ENCODE data around the gene PGGT1B.
"Not testable (repeated sequence)": the region's sequence is repeated elsewhere in the genome, so short reads cannot be mapped to it uniquely, and the experiment has no call there.

The PGGT1B gene

GRCh38 chr5:115260248-115260647 is 2.4 kb downstream of the PGGT1B start:
- DNase-seq (ENCODE audit: low read depth): no peak

DNA sequence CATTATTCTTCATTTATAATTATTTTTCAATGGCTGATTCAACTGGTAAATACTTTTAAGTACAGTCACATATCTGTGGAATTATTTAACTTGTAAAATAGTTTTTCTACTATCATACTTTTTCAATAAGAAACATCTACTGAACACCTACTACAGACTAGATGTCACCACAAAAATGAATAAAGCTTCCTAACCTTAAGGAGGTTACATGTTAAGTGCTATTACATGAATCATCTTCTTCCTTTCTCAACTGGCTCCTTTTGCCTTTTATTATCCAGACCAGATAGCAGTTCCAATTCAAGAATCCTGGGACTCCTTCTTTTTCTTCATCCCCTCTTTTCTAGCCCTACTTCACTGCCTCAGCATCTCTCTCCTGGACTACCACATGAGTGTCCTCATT is 4.7 kb downstream of the PGGT1B start:
- no peak for DNase-seq (ENCODE audit: low read depth)

DNA sequence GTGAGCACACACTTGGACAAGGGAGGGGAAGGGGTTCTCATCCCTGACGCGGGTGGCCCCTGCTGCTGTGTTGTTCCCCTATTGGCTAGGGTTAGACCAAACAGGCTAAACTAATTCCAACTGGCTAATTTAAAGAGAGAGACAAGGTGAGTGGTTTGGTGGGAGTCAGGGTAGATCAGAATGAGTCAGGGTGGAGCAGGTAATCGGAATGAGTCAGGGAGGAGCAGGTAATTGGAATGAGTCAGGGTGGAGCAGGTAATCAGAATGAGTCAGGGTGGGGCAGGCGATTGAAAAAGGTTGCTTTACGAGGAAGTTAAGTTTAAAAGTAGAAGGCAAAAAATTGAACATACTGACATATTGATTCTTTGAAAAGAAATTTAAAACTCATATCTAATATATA is 13.3 kb downstream of the PGGT1B start:
- DNase-seq (ENCODE audit: low read depth): not testable (repeated sequence)

DNA sequence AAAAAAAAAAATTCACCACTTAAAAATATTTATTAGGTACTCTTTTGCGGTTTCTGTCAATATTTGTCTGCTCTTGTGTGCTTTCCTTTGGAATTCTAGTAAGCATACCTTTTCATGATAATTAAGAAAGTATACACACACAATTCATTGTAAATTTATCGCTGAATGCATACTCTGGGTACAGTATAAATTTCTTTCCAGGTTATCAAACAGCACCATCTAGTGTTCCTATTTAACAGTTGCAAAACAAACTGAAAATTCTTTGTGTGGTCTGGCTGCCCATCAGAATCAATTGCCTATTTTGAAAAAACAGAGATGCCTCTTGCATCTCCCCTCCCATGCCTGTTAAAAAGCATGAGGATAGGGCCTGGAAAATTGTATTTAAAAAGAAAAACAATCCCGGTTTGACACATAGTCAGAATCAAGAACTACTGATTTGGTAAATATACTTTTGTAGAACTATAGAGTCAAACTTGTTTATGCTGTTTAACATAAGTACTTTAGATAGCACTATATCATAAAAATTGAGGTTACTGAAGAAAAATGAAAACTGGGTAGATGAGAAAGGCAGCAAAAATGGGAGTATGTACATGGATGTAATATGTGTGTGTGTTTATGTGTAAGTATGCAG is 16.2 kb downstream of the PGGT1B start:
- no peak for DNase-seq (ENCODE audit: low read depth)

DNA sequence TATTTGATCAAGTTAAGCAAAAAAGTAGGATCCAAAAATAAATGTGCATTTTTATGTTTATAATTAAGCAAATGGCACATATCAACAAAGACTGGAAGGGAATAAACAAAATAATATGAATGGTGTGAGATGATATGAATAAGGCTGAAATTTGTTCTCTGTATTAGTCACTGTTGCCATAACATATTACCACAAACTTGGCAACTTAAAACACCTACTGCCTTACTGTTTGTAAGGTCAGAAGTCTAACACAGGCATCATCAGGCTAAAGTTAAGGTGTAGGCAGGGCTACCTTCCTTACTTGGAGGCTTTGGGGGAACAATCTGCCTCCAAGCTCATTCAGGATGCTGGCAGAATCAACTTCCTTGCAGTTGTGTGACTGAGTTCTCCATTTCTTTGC is 19.3 kb downstream of the PGGT1B start:
- DNase-seq (ENCODE audit: low read depth): no peak

DNA sequence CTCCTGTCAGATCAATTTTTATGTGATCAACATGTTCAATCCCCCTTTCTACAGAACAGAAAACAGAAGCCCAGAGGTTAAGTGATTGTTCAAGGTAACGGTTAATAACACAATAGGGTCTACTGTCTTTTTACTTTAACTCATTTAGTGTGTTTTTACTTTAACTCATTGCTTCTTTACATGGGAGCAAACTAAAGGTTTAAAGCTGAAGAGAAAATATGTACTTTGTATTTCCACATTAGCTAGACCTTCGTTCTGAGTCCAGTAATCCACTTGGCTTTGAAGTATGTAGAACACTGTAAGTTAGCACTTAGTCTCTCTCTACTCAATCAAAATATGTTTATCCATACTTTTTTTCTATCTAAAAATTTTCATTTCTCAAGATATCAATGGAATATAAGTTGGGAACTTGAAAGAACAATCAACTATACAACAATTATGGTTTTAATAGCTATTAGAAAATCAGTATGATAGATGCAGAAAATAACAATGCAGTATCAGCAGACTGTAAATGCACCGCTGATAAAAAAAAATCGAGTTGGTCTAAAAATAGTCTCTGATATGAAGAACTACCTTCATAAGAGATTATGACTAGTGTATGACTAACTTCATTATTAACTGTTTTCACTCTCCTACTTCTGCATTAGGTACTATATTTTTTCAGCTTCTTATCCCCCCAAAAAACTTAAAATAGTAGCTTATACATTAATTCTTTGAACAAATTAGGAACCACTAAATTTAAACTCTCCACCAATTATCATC is 20.6 kb downstream of the PGGT1B start:
- DNase-seq (ENCODE audit: low read depth): no peak

- no peak for DNase-seq (ENCODE audit: low read depth)
These were observed 25.6 kb downstream of the PGGT1B start for GRCh38 chr5:115237066-115237465.

DNA sequence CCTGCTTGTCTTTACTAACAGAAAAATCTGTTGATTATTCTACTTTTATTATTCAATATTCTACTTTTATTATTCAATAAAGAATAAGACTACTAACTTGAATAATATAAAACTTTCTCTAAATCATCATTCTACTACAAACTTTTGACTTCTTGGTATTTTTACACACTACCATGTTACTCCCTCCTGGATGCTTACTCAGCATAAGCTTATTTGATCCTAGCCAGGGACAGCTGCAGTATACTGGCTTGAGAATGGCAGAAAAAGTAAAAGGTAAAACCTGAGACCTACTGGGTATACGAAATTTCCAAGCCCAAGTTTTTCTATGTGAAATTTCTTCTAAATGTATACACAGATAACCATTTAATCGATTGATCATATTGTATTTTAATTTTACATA is 26.1 kb downstream of the PGGT1B start:
- DNase-seq (ENCODE audit: low read depth): no peak

DNA sequence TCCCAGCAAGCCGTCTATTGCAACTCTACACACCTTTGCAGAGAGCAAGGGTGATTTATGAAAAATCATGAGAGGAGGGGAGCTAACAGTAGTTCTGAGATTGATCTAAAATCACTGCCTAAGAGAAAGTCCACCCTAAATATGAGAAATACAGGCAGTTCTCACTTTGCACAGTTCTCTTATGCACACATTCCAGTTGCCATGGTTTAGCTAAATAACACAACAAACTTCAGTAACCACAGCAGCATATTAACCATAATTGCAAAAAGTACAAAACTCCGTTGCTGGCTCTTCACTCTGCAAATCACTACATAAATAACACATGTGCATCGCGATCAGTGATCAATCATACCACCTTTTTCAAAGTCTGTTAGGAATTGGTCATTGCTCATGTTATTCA is 31.1 kb downstream of the PGGT1B start:
- no peak for DNase-seq (ENCODE audit: low read depth)

GRCh38 chr5:115229606-115230005 is 33.1 kb downstream of the PGGT1B start:
- no peak for DNase-seq (ENCODE audit: low read depth)

- no peak for DNase-seq (ENCODE audit: low read depth)
These were observed 35.4 kb downstream of the PGGT1B start for GRCh38 chr5:115227281-115227680.

- DNase-seq (ENCODE audit: low read depth): no peak
These were observed 48.1 kb downstream of the PGGT1B start for GRCh38 chr5:115214541-115214940.

- no peak for DNase-seq (ENCODE audit: low read depth)
These were observed 53.4 kb downstream of the PGGT1B start for GRCh38 chr5:115209279-115209678.

GRCh38 chr5:115202952-115203351 is 59.7 kb downstream of the PGGT1B start:
- DNase-seq (ENCODE audit: low read depth): no peak

DNA sequence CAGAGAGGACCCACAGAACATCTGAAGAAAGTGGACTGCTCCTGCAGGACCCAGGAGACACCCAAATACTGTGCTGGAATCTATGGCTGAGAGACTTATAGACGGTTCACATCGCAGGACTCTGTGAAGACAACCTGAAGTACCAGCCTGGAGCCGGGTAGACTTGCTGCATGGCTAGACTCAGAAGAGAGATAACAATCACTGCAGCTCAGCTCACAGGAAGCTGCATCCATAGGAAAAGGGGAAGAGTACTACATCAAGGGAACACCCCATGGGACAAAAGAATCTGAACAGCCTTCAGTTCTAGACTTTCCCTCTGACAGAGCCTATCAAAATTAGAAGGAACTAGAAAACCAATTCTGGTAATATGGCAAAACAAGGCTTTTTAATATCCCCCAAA is 66.5 kb downstream of the PGGT1B start:
- DNase-seq (ENCODE audit: low read depth): no peak

GRCh38 chr5:115194676-115195075 is 68.0 kb downstream of the PGGT1B start:
- DNase-seq (ENCODE audit: low read depth): no peak

- DNase-seq (ENCODE audit: low read depth): no peak
These were observed 69.4 kb downstream of the PGGT1B start for GRCh38 chr5:115193295-115193694.

GRCh38 chr5:115192098-115192497 is 70.6 kb downstream of the PGGT1B start:
- DNase-seq (ENCODE audit: low read depth): no peak

GRCh38 chr5:115191474-115192031 is 71.1 kb downstream of the PGGT1B start:
- DNase-seq (ENCODE audit: low read depth): no peak

DNA sequence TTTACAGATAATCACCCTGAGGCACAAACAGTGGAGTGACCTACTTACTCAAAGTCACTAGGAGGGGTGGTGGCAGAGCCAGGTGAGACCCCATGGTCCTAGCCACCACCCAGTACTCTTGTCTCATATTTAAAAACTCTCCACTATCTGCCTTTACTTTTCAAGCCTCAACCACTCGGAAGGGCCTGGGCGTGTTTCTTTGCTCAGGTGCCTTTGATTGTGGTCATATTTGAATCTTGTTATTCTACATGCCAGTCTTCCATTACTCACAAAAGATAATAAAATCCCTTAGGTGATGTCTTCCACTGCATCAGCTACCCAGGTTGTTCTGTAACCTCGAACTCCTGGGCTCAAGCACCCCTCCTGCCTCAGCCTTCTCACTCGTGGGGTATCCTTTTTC is 72.3 kb downstream of the PGGT1B start:
- no peak for DNase-seq (ENCODE audit: low read depth)

GRCh38 chr5:115189866-115190265 is 72.8 kb downstream of the PGGT1B start:
- DNase-seq (ENCODE audit: low read depth): no peak

GRCh38 chr5:115186794-115187193 is 75.9 kb downstream of the PGGT1B start:
- no peak for DNase-seq (ENCODE audit: low read depth)

GRCh38 chr5:115184770-115185169 is 77.9 kb downstream of the PGGT1B start:
- DNase-seq (ENCODE audit: low read depth): no peak

- no peak for DNase-seq (ENCODE audit: low read depth)
These were observed 80.9 kb downstream of the PGGT1B start for GRCh38 chr5:115181757-115182156.
